ENCODE results near the gene ADGRB3.

DNA sequence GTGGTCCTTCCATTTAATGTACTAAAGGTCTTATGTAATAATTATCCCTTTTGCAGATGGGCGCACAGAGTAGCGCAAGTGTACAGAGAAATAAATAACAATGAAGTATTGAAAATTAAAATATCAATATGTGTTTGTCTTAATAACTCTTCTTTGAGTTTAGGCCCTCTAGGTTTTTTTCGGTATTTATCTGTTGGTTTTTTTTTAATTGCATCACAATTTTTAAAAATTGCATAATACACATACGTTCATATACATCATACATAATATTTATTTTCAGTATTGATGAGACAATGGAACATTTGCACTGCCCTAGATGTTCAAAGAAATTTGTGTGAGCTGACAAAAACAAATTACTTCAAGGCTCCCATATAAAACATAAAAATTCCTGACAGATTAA, 15.1 kb downstream of the ADGRB3 start:
- TF ChIP-seq SMC3 (IDR thresholded peaks at IDR 0.05) (no peak), CEBPB (IDR thresholded peaks at IDR 0.05) (no peak), E2F6 (IDR thresholded peaks at IDR 0.05; ENCODE audit: borderline replicate concordance, low read depth) (no peak), SREBF2 (IDR thresholded peaks at IDR 0.05) (no peak), GATA3 (IDR thresholded peaks at IDR 0.05; ENCODE audit: borderline replicate concordance) (no peak), EHMT2 (IDR thresholded peaks at IDR 0.05; ENCODE audit: low read depth) (no peak)

All from A549 (cell line).